Measurements from ENCODE around the gene SMYD2.
A peak's percentile ranks its signal among the peaks of the same experiment; 100 is the strongest.

The SMYD2 gene

DNA sequence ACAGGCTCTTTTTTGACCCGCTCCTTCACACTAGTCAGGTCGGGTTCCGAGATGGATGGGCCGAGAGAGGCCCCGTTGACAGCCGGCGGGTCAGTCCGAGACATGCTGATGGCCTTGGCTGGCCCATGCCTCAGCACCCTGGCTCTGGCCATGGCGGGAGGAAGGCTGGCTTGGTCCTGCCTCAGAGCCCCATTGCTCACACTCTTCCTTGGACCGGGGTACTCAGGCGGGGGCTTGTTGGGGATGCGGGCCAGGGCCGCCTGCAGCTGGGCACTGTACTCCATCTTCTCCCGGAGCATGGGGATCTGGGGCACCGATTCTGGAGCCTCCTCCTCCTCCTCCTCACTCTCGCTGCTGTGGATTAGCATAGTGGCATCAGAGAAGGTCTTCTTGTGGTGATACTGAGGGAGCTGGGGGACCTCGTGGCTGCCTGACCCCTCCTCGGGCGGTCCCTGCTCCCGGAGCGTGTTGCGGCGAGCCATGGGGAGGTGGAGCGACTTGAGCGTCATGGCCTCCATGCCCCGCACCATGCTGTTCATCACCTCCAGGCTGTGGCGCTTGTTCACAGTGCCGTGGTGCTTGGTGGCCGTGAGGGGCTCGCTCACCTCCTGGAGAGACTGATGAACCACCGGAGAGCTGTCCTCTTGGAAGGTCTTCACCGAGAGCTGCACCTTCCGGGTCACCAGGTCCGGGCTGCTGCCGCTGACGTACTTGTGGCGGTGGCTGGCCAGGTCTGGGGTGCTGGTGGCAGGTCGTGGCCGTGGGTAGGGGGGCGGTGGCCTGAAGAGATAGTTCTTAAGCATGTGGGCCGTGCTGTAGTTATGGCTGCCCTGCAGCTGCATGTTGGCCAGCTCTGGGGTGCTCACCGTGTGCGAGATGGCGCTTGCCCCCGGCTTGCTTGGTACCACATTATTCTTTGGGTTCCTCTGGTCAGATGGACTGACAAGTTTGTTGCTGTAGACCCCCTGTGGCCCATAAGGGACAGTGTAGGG, 102.7 kb downstream of the SMYD2 start:
- DNase-seq = peak in 1 of 10 donors; percentile 76
- intact Hi-C loops (cut with DNase I) = no loop called here

DNA sequence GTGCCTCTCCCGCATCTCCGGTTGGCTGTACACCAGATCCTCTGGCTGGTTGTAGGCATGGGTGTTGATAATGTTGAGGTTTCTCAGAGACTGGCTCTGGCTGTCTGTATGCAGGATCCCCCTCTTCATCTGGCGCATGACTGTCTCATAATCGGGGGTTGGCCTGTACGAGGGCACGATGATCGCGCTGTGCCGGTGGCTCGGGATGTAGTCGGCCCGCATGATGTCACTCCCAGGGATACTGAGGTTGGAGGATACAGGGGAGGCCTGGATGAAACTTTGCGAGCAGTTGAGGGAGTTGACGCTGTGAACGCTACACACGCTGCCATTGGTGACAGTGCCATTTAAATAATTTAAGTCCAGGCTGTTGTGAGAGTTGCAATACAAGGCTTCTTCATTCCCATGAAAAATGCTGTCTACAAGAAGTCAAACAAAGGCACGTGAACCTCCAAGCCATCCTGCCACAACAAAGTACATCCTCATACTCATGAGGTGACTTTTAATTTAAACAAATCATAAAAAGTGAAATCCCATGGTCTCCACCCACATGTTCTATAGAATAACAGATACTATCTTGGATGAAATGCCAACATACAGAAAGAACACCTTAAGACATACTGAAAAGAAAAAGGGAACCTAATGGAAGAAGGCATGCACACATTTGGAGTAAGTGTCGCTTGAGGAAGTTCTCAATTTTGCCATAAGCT, 103.6 kb downstream of the SMYD2 start:
- intact Hi-C loops (cut with DNase I) = no loop called here
- no peak for DNase-seq

DNA sequence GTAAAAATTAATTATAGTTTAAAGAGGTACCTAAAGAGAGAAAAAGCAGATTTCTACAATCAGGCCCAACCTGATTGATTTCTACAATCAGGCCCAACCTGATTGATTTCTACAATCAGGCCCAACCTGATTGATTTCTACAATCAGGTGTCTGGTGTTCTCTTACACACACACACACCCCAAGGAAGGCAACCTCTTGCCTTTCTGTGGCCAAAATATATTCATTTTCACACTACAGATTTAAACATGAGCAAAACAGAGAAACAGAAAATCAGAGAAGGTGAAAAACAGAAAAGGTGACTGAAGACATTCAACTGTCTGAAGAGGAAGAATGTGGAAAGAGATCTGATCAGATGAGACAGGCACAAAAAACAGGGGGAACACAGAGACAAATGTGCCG, 104.5 kb downstream of the SMYD2 start:
- no peak for DNase-seq
- intact Hi-C loops (cut with DNase I) = no loop called here

DNA sequence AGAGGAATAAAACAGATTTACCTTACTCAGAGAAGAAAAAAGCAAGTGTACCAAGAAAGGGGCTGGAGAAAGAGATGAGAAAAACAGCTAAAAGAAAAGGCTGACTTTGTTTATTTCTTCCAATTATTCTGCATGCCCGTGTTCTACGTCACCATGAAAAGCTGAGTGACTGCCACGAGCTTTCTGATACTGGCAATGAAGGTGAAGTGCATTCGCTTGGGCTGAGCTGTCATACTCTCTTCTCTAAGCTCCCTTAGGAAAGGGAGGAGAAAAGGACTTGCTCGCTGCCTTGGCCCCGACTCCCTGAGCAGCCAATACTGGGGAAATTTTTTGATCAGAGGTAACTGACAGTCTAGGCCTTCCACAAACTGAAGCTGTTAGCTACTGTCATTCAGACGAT, 105.4 kb downstream of the SMYD2 start:
- intact Hi-C loops (cut with DNase I) = no loop called here
- DNase-seq = no peak
